ENCODE data around the gene COQ2.
"Not testable (repeated sequence)": the region's sequence is repeated elsewhere in the genome, so short reads cannot be mapped to it uniquely, and the experiment has no call there.

COQ2 gene

GRCh38 chr4:83283181-83283580, 1.4 kb downstream of the COQ2 start:
- DNase-seq (ENCODE audit: low read depth) = no peak

GRCh38 chr4:83282049-83282535, 2.5 kb downstream of the COQ2 start:
- DNase-seq (ENCODE audit: low read depth) = peak; percentile 46

- no peak for DNase-seq (ENCODE audit: low read depth)
These were observed 3.3 kb downstream of the COQ2 start for GRCh38 chr4:83281307-83281706.

DNA sequence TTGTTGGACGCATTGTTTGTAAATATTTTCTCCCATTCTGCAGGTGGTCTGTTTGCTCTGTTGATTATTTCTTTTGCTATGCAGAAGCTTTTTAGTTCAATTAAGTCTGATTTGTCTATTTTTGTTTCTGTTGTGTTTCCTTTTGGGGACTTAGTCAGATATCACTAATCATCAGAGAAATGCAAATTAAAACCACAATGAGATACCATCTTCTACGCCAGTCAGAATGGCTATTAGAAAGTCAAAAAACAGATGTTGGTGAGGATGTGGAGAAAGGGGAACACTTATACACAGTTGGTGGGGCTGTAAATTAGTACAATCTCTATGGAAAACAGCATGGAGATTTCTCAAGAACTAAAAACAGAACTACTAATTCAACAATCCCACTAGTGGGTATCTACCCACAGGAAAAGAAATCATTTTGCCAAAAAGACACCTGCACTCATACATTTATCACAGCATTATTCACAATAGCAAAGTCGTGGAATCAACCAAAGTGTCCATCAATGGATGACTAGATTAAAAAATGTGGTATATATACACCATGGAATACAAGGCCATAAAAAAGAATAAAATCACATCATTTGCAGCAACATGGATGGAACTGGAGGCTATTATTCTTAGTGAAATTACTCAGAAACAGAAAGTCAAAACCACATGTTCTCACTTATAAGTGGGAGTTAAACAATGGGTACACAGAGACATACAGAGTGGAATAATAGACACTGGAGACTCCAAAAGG, 8.1 kb downstream of the COQ2 start:
- no peak for DNase-seq (ENCODE audit: low read depth)

GRCh38 chr4:83273926-83274325, 10.7 kb downstream of the COQ2 start:
- not testable (repeated sequence) for DNase-seq (ENCODE audit: low read depth)

DNA sequence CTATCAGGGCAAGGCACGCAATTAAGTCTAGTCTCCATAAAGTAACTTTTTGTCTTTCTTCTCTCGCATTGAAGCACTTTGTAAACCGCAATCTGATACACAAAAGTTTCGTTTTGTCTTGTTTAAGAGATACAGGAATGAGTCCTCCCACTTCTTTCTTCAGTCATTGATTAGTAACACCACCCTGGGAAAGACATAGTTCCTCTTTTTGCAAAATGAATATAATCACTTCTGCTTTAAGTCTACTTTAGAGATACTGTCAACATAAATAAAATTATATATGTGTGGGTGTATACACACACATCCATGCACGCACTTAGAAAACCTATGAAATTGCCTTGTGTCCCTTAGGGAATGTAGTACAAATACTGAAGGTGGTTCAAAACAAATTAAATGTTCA, 11.7 kb downstream of the COQ2 start:
- no peak for DNase-seq (ENCODE audit: low read depth)

DNA sequence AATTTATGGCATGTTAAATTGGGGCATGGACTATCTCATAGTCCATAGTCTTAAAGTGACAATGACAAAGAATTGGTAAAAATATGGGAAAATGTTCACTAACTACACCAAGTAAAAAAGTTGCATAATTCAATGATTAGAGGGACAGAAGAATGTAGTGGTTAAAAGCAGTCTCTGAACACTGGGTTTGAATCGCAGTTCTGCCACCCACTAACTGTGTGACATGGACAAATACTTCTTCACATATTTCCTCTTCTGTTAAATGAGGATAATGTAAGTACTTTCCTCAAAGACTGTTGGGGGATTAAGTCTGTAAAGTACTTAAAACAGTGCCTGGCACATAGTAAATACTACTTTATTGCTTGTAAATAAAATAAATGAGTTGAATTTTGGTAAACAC, 15.3 kb downstream of the COQ2 start:
- no peak for DNase-seq (ENCODE audit: low read depth)

GRCh38 chr4:83268491-83268890, 16.1 kb downstream of the COQ2 start:
- DNase-seq (ENCODE audit: low read depth) = no peak

- DNase-seq (ENCODE audit: low read depth) = no peak
These were observed 16.6 kb downstream of the COQ2 start for GRCh38 chr4:83267830-83268475.

GRCh38 chr4:83267121-83267829, 17.3 kb downstream of the COQ2 start:
- DNase-seq (ENCODE audit: low read depth) = no peak

DNA sequence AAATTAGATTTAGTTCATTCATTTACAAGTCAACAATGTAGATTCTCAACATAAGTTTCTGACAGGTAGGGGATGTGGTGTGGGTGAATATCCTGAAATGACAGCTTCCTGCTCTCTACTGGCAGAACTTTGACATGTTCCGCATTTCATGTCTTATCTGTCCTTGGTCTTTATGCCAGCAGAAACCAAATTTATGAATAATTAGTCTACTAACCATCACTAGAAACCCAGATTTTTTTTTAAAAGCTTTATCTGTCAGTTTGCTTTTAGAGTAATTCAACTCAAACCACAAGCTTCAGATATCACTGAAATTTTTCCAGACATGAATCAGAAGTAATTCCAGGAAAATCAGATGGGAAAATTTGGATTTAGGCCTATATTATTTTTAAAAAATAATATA, 17.9 kb downstream of the COQ2 start:
- no peak for DNase-seq (ENCODE audit: low read depth)

GRCh38 chr4:83263106-83263505, 21.5 kb downstream of the COQ2 start:
- DNase-seq (ENCODE audit: low read depth) = no peak

DNA sequence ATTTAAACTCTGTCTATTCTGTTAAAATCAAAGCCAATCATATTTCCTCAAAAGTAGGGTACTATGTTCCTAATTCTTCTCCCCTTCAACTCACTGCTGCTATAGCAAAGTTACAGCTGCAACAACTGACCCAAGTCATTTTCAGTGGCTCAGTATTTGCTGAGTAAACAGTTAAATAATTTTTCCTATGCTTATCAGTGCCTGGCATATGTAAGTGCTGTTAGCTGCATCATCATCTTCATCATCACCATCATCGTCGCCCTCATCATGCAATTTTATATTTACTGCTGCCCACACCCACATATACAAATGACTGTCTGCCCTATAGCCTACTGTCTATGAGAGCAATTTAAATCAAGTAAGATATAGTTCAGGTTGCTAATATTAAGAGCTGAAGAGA, 21.9 kb downstream of the COQ2 start:
- no peak for DNase-seq (ENCODE audit: low read depth)

DNA sequence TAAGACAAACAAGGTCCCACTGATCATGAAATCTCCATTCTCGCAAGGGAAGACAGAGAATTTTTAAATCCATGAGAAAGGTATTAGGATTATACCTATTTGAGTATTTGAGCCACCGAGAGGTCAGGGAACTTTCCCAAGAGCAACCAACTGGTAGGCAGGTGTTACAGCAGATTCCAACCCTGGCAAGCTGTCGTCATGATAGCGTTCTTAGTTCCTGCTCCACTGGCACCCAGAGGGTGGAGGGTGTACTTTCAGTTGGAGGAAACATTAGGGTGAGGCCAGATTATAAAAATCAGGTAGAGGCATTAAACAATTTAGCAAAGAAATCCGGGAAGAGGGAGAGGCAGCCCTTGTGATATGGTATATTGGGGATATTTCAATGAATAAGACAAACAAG, 23.3 kb downstream of the COQ2 start:
- no peak for DNase-seq (ENCODE audit: low read depth)

DNA sequence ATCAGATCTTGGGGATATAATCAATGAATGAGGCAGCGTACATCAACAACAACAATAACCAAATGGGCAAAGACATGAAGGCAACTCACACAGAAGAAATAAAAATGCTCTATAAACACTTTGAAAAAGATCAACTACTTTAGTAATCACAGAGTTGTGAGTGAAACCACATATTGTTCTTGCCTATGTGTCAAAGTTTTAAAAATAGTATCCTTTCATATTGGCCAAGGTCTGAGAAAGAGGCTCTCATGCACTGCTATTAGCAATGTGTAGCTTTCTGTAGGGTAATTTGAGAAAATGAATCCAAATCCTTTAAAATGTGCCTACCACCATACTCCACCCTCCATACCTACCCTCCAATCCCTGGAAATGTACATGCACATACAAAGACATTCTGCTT, 25.0 kb downstream of the COQ2 start:
- no peak for DNase-seq (ENCODE audit: low read depth)

- DNase-seq (ENCODE audit: low read depth) = no peak
These were observed 26.1 kb downstream of the COQ2 start for GRCh38 chr4:83258461-83258860.

DNA sequence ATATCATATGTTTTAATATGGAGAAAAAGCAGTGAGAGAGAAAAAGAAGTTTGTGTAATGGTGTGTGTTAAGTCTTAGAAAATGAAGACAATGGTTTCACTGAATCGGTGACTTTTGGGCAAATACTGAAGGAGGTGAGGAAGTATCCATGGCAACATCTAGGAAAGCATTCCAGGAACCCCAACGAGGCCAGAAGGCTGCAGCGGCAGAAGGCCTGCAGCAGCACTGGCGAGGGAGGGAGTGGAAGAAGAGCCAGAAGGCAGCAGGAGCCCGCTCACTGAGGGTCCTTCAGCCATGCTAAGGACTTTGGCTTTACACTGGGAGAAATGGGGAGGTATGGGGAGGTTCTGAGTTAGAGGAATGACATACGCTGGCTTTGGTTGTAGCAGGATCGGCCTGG, 26.8 kb downstream of the COQ2 start:
- DNase-seq (ENCODE audit: low read depth) = no peak

DNA sequence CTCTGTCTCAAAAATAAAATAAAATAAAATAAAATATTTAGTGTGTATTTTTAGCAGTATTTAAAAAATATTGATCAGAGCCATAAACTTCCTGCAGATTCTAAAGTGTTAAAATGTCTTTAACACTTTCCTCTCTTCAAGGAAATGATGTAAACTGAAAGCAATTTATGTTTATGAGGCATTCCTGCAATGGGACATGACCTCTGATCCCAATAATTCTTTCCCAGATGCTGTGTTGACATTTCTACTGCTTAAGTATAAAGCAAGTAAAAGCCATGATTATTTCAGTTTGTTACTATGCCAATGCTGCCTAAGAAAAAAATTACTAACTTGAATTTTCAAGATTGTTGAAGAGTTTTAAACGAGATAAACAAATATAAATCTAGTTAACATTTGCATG, 29.0 kb downstream of the COQ2 start:
- DNase-seq (ENCODE audit: low read depth) = no peak

DNA sequence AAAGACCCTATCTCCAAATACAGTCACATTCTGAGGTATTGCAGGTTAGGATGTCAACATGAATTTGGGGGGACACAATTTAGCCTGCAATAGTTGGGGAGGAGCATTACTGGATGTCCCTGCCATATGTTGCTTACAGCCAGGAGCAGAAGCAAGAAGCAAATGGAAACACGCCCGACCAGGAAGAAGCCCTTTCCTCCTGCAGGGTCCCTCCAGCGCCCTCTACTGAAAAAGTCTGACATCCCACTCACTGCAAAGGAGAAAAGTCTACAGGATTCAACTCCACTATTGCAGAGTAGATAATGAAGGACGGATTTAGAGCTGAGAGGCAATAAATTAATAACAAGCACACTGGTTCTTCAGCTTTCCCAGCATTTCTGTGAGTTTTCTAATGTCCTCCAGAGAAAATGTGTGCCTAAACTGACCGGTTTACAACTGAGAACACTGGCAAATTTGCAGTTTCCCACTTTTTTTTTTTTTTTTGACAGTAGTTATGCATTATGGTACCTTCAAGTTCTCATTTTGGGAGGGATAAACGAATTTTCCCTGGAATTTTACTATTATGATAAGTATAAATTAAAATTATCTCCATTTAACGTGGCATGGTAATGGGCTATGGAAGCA, 31.7 kb downstream of the COQ2 start:
- peak; percentile 46 for DNase-seq (ENCODE audit: low read depth)

- DNase-seq (ENCODE audit: low read depth) = no peak
These were observed 33.2 kb downstream of the COQ2 start for GRCh38 chr4:83251447-83251830.

DNA sequence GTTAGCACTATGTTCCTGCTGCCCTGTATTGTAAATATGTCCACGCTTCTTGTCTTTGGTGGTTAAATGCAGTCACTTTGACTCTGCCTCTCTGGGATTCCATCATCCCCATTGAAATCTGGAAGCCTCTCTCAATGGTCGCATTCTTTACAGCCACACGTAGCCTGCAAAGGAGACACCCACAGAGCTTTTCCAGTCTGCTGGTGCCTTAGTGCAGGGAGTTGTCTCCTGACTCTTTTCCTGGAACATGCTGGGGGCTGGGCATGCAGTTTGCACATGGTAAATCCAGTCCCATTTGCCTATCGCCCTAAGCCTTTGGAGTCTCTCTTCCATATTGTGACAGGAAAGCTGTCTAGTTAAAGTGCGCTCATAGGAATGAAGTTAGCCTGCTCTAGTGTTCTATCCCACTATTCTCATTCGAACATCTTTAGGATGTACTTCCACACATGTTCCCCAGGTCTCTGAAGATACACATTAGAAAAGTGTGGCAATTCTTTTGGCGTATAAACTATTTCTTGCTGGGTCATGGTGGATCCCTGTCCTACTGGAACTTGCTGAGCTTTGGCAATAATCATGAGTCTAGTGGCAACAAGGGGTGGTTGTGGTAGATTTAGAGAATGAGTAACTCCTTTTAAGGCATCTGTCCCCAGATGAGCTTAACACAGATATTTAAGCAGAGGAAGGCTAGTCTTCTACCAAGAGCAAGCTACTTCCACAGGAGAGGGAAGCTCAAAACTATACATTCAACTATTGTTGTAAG, 33.7 kb downstream of the COQ2 start:
- no peak for DNase-seq (ENCODE audit: low read depth)

GRCh38 chr4:83248486-83248885, 36.1 kb downstream of the COQ2 start:
- DNase-seq (ENCODE audit: low read depth) = no peak
